ENCODE measurements around the gene PARP6.

DNA sequence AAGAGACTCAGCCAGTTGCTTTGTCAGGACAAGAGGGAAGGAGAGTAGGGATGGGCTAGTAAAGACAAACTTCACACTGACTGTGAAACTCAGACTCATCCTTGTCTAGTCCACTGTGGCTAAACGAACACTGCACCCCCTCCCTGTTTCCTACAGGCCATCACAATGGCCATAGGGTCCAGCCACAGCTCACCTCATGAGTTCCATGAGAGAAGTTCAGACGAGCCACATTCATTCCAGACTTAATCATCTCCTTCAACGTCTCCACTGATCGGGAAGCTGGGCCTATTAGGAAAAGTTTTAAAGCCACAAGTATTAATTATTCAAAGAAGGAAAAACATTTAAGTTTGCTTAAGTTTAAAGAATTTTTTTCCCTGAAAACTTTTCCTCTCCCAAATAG, 55.1 kb downstream of the PARP6 start:
- TF ChIP-seq CTCF (conservative IDR thresholded peaks at IDR 0.05) = no peak
- no peak for TF ChIP-seq EZH2 (IDR thresholded peaks at IDR 0.05; ENCODE audit: low read depth)
